Vagina (tissue), 2 donors: Measurements from ENCODE around the gene MID1.

Experiments
- POLR2A ChIP-seq, 2 donors: fragments of 450-650 bp; IDR thresholded peaks; one replicate each; pipeline ENCODE4 v1.6.1; 2017; ENCODE audit warnings: antibody characterized with exemption in 2 of 2, mild to moderate bottlenecking in 2 of 2, moderate library complexity in 2 of 2
- POLR2AphosphoS5 ChIP-seq, 2 donors: sonication (generic); formaldehyde crosslinking; IDR thresholded peaks; one replicate each; pipeline ENCODE4 v1.9.0; 2017; ENCODE audit warnings: antibody characterized with exemption in 2 of 2, mild to moderate bottlenecking in 2 of 2, low read depth in 1 of 2; ENCODE audit not compliant: insufficient read depth in 1 of 2
- TF ChIP-seq, protein P1 (sequence below), 3 experiments: fragments of 450-650 bp in 2 of 3; fragments of 200-600 bp in 1 of 3; sonication (generic) in 1 of 3; IDR thresholded peaks; one replicate each; pipeline ENCODE4 v1.5.1; 2017 to 2019; ENCODE audit warnings: antibody characterized with exemption in 3 of 3, mild to moderate bottlenecking in 2 of 3, moderate library complexity in 2 of 3

DNA sequence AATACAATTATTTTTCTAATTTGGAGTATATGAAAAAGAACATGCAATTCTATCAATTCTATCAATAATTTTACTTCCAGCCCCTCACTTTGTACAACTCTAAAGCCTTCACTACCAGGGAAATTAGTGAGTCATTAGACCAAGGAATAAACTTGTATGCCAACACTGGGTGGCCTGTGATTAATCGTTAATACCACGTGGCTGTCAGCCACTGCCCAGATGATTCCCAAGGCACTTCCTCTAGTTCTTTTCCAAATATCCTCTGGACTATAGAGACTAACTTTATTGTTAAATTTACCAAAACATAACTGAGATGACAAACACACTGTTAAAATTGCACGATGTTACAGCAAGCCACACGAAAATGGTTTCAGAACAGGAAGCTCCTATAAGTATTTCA lies 45.7 kb downstream of the MID1 start:
- TF ChIP-seq, protein P1, sequence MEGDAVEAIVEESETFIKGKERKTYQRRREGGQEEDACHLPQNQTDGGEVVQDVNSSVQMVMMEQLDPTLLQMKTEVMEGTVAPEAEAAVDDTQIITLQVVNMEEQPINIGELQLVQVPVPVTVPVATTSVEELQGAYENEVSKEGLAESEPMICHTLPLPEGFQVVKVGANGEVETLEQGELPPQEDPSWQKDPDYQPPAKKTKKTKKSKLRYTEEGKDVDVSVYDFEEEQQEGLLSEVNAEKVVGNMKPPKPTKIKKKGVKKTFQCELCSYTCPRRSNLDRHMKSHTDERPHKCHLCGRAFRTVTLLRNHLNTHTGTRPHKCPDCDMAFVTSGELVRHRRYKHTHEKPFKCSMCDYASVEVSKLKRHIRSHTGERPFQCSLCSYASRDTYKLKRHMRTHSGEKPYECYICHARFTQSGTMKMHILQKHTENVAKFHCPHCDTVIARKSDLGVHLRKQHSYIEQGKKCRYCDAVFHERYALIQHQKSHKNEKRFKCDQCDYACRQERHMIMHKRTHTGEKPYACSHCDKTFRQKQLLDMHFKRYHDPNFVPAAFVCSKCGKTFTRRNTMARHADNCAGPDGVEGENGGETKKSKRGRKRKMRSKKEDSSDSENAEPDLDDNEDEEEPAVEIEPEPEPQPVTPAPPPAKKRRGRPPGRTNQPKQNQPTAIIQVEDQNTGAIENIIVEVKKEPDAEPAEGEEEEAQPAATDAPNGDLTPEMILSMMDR (IDR thresholded peaks at IDR 0.05): no peak
- TF ChIP-seq POLR2A (IDR thresholded peaks at IDR 0.05): no peak
- peak in 1 of 2 donors; percentile 45 for TF ChIP-seq POLR2AphosphoS5 (IDR thresholded peaks at IDR 0.05; ENCODE audit: insufficient read depth in 1 of 2, low read depth in 1 of 2)
